HG03378 (cell line): ENCODE measurements around the gene EMD.

Experiments
- ATAC-seq: cut with Tn5 transposase; IDR thresholded peaks from one replicate; pipeline ENCODE4 v1.9.1; 2021; ENCODE audit warnings: mild to moderate bottlenecking, moderate library complexity; ENCODE audit not compliant: unreplicated experiment

EMD gene

DNA sequence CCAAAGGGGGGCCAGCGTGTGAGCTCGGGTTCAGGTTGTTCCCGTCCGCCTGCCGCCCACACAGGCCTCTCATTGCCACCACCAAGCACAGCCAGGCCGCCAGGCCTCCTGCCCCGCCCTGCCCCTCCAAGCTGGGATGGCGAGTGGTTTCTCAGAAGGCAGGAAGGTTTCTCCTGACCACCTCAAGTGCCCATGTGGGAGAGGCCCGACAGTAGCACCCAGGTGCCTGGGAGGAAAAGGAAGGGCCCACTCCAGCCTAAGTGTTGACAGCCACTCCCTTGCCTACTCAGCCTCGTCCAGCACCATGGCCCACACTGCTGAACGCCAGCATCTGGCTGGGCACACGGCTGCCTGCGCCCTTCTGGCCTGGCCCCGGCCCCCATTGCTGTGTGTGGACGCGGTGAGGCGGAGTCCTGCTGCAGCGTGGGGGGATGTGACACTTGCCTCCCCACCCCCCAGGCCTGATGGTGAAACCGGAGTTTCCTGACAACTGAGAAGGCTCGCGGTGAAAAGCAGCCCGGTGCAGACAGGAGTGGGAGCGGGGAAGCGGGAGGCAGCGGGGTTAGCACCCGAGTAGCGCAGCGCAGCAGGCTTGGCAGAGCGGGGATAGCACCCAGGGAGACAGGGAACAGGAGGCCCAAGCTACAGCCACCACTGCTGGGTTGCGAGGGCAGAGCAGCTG lies 23.9 kb upstream of the EMD start:
- no peak for ATAC-seq

DNA sequence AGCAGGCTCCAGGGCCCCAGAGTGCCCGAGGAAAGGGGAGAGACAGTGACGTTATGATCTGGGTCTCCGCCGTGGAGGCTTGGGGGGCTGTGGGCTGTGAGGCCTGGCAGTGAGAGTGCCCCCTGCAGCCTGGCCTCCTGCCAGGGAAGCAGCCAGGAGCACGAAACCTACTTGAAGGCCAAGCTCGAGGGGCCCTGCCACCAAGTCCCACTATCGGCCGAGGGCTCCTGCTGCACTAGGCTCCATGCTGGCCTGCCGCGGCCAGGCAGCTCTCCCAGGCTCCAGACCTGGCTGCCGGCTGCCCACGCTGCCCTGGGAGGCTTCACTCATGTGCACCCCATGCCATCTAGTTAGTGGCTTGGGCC lies 23.3 kb upstream of the EMD start:
- ATAC-seq: no peak

DNA sequence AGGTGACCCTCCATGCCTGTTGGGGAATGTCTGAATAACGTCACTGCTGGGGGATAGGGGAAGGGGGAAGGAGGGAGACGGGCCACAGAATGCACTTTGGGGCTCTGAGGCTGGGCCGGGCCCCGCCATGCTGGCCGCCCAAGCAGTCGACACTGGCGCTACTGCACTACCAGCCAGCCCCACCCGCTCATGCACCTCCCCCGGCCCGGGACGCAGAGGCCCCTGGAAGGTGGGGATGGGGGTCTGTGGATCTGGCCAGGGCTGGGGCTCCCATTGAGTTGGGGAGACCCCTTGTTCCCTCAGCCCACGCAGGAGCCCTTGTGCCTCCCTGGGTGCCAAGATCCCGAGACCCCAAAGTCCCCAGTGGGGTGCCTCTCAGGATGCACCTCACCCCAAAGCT lies 22.5 kb upstream of the EMD start:
- ATAC-seq: no peak

DNA sequence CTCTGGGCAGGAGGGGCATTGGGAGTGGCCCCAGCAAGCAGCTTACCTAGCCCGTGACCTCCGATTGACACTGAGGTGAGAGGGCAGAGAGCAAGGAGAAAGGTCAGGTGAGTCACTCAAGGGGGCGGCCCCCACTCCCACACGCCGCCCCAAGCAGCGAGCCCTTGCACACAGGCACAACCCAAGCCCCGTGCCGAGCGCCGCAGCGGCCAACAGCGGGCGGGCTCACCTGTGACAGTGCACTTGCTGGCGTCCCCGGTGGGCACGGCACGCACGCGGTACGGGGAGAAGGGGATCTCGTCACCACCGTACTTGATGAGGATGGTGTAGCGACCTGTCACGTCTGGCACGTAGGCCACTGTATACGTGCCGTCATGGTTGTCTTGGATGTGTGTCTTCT lies 21.9 kb upstream of the EMD start:
- no peak for ATAC-seq

DNA sequence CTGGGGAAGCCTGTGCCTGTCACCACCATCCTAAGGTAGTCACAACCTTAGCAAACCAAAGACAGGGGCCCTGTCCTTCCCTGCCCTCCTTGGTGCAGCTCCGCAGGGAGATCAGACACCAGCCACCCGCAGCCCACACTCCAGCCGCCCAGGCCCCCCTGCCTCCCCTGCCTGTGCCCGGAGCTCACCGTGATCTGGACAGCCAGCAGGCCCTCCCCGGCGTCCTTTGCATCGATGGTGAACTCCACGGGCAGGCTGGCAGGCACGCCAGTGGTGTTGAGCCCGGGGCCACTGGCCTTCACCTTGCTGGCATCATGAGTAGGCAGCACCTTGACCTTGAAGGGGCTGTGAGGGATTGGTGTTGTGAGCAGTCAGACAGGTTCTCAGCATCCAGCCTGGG lies 21.1 kb upstream of the EMD start:
- ATAC-seq: no peak

DNA sequence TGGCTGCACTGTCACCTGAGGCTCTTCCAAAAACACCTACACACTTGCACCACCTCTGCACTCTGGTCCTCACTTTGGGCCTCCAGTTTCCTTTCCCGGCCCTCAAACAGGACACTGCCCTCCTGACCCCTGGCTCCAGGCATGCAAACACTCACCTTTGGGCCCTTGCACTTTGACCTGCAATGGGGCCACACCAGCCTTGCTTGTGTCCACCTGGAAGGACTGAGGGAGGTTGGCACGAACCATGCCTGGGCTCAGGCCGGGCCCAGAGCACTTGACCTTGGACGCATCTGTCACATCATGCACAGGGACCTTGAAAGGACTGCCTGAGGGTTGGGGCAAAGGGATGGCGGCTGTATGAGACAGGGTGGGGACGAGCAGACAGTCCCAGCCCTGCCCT lies 20.3 kb upstream of the EMD start:
- no peak for ATAC-seq

DNA sequence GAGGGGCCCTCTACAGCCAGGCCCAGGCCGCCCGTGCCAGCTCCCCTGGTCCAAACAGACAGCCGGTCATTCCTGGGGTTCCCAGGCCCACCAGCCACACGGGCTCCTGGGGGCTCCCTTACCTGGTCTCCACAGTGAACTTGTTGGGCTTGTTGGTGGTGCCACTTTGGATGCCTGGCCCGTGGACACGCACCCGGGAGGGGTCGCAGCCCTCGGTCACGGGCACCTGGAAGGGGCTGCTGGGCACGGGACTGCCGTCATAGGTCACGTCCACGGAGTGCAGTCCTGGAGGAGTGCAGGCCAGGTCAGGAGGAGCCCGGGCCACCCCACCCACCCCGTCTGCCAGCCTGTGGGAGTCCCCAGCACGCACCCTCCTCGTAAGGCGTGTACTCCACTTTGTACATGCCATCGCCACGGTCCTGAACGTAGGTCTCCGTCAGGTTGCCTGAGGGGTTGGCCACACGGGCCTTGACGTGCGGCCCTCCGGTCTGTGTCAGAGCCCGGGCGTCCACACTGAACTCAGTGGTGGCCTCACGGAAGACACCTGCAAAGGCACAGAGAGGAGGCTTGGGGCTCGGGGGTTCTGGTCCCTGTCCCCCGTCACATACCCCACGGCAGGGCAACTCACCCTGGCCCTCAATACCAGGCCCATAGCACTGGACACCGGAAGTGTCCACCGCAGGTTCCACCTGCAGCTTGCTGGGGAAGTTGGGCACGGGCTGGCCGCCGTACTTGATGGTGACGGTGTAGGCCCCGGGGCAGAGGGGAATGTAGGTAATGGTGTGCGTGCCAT lies 19.5 kb upstream of the EMD start:
- no peak for ATAC-seq

DNA sequence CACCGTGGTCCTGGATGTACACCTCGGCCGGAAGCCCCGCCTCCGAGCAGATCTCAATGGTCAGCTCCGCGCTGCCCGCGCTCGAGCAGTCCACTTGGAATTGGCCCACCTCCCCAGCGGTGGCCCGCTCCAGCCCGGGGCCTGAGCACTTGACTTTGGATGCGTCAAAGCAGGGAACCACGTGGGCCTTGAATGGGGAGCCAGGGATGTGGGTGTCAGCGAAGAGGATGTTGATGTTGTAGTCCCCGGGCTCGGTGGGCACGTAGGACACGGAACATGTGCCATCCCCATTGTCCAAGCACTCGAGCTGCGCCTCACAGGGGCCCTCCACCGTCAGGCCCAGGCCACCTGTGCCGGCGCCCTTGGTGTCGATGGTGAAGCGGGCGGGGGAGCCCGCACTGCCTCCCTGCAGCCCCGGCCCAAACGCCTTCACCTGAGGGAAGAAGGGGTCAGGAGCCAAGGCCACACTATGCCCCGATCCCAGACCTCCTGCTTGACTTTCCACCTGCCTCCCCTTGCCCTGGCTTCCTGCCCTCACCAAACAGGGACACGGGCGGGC lies 18.9 kb upstream of the EMD start:
- ATAC-seq: no peak

DNA sequence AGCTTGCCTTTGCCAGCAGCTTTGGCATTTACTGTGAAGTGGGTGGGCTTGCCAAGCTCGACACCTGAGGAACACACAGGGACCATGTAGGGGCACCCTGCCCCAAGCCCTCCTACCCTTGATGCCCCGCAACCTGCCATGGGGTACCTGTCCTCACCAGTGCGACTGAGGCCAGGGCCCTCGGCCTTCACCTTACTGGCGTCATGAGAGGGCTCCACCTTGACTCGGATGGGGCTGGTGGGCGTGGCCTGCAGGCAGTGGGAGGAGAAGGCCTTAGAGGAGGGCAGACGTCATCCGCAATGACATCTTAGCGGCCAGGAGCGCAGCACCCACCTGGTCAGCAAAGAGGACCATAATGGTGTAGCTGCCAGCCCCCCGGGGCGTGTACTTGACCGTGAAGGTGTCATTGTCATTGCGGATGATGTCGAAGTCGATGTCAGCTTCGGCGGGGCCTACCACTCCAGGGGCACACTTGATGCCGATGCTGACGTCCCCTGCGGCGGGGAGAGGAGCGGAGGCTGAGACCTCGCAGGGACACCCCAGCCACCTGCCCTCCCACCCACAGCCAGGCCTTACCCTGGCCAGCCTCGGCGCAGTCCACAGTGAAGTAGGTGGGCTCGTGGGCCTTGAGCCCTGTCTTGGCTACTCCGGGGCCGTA lies 16.9 kb upstream of the EMD start:
- no peak for ATAC-seq

DNA sequence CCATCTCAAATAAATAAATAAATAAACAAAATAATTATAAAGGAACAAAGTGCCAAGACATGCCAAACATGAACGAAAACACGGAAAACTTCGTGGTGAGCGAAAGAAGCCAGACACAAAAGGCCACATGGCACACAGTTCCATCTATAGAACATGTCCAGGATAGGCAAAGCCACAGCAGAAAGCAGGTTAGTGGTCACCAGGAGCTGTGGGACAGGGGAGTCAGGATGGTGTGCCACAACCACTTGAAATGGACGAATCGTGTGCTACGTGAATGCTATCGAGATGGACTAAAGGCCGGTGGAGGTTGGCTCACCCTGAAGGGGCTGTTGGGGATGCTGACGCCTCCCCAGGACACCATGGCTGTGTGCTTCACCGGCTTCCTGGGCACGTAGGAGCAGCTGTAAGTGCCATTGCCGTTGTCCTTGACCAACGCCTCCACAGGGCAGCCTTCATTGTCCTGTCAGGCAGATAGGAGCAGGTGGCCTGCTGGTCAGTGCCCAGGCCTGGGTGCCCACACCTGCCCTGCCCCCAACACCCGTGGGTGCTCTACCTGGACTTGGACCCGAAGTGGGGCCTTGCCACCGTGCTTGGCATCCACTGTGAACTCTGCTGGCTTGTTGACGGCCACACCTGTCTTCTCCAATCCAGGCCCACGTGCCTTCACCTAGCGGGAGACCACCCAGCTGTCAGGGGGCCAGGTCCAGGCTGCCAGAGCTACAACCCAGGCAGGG lies 15.2 kb upstream of the EMD start:
- ATAC-seq: no peak

DNA sequence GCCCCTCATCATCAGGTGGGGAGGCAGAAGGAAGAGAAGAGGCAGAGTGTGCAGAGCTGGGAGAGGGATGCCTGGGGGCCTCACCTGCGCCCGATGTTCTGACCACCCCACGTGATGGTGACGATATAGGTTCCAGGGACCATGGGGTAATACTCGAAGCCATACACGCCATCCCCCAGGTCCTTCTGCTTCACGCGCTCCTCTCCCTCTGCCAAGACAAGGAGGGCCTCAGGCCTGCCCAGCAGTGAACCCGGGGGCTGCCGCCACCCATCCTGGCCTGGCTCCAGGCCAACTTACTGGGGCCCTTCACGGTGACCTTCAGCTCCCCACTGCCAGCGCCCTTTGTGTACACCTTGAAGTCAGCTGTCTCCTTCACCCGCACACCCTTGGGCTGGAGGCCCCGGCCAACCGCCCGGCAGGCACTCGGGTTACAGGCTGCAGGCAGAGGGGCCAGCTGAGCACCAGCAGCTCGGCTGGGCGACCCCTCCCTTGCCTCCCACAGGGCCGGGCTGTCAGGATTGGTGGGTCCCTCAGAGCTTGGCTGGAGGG lies 14.0 kb upstream of the EMD start:
- ATAC-seq: no peak

DNA sequence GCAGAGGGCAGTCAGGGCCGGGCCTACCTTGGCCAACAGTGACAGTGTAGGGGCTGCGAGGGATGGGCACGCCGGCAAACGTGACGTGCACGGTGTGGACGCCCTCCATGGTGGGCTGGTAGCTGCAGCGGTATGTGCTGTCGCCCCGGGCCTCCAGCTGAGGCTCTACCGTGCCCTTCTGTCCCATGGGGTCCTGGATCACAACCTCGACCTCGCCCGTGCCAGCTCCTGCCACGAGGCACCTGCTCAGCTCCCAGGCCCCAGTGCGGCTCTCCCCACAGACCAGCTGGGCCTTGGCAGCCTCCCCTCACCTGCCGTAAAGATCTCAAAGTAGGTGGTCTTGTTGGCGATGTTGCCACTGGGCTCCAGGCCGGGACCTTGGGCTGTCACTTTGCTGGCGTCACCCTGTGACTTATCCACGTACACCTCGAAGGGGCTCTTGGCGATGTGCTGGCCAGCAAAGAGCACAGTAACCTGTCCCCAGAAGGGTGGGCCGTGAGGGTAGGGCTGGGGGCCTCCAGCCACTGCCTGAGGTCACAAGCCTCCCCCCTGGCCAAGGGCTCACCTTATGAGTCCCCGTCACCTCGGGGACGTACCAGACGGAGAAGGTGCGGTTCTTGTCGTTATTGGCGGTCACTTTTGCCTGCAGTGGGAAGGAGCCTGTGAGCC lies 13.0 kb upstream of the EMD start:
- ATAC-seq: no peak

DNA sequence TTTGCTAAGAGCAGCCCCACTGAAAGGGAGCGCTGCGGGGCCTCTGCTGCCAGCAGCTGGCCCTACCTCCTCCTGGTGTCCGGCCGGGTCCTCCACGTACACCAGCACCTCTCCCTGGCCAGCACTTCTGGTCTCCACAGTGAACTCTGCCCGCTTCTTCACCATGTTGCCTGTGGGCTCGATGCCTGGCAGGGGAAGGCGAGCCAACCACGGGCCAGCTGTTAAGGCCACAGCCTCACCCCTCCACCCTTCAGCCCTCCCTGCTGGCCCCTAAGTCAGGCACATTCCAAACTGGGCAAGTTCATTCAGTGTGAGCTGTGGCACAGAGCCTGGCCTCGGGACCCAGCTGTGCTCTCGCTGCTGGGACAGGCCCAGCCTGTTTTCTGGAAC lies 12.4 kb upstream of the EMD start:
- no peak for ATAC-seq

DNA sequence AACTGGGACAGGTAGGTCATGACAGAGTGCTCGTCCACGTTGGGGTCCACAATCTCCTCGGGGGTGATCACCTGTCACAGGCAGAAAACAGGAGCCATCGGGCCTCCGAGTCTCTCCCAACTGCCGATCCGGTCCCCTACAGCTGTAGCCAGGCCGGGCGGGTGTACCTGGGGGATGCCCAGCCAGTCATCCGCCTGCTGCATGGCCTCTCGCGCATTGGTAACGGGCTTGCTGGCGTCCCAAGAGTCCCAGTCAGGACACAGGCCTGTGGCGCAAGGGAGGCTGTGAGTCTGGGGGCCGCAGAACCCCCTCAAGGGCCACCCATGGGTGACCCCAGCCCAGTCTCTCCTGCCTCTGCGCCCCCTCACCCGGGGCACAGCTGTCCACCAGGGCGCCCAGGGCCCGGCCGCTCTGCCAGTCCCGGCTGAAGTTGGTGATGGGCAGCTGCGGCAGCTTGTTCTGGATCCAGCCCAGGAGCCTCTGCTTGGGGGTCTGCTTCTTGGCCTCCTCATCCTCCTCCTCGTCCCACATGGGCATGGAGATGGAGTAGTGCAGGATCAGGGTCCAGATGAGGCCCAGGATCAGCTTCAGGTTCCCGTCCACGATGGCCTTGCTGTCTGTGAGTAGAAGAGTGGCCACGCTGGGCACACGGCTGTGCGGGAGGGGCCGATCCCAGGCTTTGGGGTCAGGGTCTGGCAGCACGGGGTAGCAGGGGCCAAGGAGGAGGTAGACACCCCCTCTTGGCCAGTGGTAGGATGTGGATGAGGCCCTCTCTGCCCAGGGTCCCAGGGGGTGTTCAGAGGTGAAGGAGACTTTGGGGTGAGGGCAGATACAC lies 11.4 kb upstream of the EMD start:
- no peak for ATAC-seq

DNA sequence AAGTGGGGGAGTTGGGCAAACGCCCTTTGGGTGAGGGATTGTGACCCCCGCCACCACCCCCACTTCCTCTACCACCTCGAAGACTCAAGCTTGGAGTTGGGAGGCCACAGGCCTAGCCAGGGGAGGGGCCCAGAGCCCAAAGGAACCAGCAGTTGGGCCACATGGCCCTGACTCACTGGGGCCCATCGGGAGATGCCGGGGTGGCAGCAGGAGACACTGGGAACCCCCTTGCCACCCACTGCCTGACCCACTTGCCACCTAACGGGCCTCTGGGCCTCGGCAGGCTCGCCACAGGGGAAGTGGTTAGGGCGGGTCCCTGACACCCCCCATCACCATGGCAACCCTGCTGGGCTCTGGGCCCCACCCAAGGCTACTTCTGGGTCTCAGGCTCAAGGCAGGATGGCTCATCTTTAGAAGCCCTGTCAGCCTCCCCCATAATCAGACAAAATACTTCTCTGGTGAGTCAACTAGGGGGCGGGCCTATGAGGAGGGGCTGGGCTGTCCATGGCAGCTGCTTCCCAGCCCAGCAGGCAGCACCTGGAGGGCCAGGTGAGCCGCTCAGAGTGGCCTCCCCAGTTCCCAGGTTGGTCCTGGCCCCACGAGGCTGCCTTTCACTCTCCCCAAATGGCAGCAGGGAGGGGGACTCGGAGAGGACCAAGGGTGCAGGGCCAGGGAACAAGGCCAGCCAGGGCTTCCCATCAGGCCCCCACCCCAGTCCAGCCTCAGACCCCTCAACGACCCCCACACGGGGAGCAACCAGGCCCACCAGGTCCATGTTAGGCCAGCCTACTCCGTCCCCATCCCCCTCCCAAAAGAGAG lies 10.3 kb upstream of the EMD start:
- ATAC-seq: no peak

DNA sequence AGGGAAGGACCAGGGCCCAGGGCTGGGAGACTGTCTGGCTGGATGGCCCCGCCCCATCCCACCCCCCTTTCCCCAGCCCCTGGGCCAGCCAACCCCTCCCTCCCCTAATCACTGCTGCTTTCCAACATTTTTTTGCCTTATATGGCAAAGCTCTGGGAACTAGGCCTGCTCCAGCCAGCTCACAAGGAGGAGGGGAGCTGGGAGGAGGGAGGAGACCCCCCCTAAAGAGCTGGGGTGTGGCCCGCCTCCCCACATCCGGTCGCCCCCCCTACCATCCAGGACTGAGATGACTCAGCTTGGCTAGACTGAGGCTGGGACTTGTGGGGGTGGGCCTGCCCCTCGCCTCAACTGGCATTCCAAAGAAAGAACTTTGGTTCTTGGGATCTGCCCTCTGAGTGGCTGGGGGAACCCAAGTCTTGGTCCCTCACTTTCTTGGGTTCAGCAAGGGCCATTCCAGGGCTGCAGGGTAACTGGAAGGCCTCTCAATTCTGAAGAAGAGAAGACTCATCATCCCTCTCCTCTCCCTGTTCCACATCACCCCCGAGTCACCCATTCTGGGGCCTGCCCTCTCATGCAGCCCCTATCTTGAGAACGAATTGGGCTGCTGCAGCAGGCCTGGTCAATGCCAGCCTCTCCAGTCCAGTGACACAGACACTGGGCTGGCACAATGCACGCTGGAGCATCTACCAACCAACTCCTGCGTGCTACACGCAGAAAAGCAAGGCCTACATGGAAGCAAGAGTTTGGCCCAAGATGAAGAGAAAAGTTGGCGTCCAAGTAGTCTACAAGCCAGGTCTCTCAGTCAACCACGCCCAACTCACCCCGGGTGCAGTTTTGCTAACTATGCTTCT lies 9.4 kb upstream of the EMD start:
- no peak for ATAC-seq

DNA sequence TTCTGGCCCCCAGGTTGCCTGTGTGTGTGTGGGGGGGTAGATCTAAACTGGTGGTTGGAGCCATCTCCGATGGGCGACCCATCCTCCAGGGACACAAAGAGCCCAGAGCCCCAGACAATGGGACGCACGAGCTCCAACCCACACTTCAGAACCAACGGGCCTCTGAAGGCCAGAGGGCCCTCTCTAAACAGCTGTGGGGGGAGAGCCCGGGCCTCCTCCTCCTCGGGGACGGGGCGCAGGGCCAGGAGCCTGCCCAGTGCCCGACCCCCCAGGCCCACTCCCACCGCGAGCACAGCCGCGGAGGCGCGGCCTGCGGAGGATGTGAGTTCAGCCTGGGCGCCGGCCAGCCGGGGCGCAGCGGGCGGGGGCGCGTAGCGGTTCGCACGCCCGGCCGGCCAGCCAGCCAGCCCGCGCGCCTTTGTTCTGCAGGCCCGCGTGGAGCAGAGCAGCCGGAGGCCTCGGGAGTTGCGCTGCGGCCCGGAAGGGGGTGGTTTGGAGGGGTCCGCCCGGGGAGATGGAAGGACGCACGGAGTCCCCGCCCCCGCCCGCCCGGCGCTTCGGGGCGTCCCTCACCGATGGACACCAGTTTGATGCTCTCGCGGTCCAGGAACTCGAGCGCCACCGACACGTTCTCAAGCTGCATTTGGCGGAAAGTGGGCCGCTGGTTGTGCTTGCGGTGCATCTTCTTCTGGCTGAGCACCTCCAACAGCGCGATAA lies 8.6 kb upstream of the EMD start:
- ATAC-seq: no peak
